ENCODE results near the gene PTPRG.

Gene PTPRG

GRCh38 chr3:61650719-61651410, 89.5 kb downstream of the PTPRG start:
- DNase-seq (ENCODE audit: low read depth in 2 of 2) = no peak

GRCh38 chr3:61657689-61658088, 96.3 kb downstream of the PTPRG start:
- DNase-seq (ENCODE audit: low read depth in 2 of 2) = no peak

GRCh38 chr3:61662861-61663260, 101.5 kb downstream of the PTPRG start:
- no peak for DNase-seq (ENCODE audit: low read depth in 2 of 2)

- no peak for DNase-seq (ENCODE audit: low read depth in 2 of 2)
Observed at GRCh38 chr3:61663356-61664104, 102.2 kb downstream of the PTPRG start.

GRCh38 chr3:61664105-61664482, 102.7 kb downstream of the PTPRG start:
- DNase-seq (ENCODE audit: low read depth in 2 of 2) = no peak

- DNase-seq (ENCODE audit: low read depth in 2 of 2) = no peak
Observed at GRCh38 chr3:61665121-61665520, 103.8 kb downstream of the PTPRG start.

- no peak for DNase-seq (ENCODE audit: low read depth in 2 of 2)
Observed at GRCh38 chr3:61665987-61666386, 104.6 kb downstream of the PTPRG start.

GRCh38 chr3:61666615-61667330, 105.4 kb downstream of the PTPRG start:
- no peak for DNase-seq (ENCODE audit: low read depth in 2 of 2)

- DNase-seq (ENCODE audit: low read depth in 2 of 2) = no peak
Observed at GRCh38 chr3:61667383-61667782, 106.0 kb downstream of the PTPRG start.

GRCh38 chr3:61667814-61668213, 106.4 kb downstream of the PTPRG start:
- DNase-seq (ENCODE audit: low read depth in 2 of 2) = no peak

- DNase-seq (ENCODE audit: low read depth in 2 of 2) = no peak
Observed at GRCh38 chr3:61668317-61668864, 107.0 kb downstream of the PTPRG start.

GRCh38 chr3:61669203-61669602, 107.8 kb downstream of the PTPRG start:
- no peak for DNase-seq (ENCODE audit: low read depth in 2 of 2)

- DNase-seq (ENCODE audit: low read depth in 2 of 2) = no peak
Observed at GRCh38 chr3:61669668-61670299, 108.4 kb downstream of the PTPRG start.

- no peak for DNase-seq (ENCODE audit: low read depth in 2 of 2)
Observed at GRCh38 chr3:61673651-61674050, 112.3 kb downstream of the PTPRG start.

- no peak for DNase-seq (ENCODE audit: low read depth in 2 of 2)
Observed at GRCh38 chr3:61674596-61674995, 113.2 kb downstream of the PTPRG start.

GRCh38 chr3:61679026-61679425, 117.7 kb downstream of the PTPRG start:
- no peak for DNase-seq (ENCODE audit: low read depth in 2 of 2)

- no peak for DNase-seq (ENCODE audit: low read depth in 2 of 2)
Observed at GRCh38 chr3:61680617-61681016, 119.2 kb downstream of the PTPRG start.

GRCh38 chr3:61681636-61682035, 120.3 kb downstream of the PTPRG start:
- no peak for DNase-seq (ENCODE audit: low read depth in 2 of 2)

GRCh38 chr3:61682671-61683548, 121.5 kb downstream of the PTPRG start:
- no peak for DNase-seq (ENCODE audit: low read depth in 2 of 2)

- DNase-seq (ENCODE audit: low read depth in 2 of 2) = no peak
Observed at GRCh38 chr3:61683549-61684236, 122.3 kb downstream of the PTPRG start.
